Stimulated activated naive CD8-positive, alpha-beta T cell treated with anti-CD3 and anti-CD28 coated beads, Interleukin-15, Interleukin-2, amounts not matched to agents 100 ng/mL and 50 ng/mL, for 24 hours (primary cell): ENCODE data around the gene C16orf96.

Experiments used
- H3K27ac Mint-ChIP-seq: one replicate; pipeline ENCODE4 v1.8.0; 2021; ENCODE audit warnings: mild to moderate bottlenecking, mixed read lengths
- H3K27me3 Mint-ChIP-seq: one replicate; pipeline ENCODE4 v1.8.0; 2021; ENCODE audit warnings: mixed read lengths
- H3K36me3 Mint-ChIP-seq: one replicate; pipeline ENCODE4 v1.8.0; 2021; ENCODE audit warnings: low read depth, mixed read lengths
- H3K4me1 Mint-ChIP-seq: one replicate; pipeline ENCODE4 v1.8.0; 2021; ENCODE audit warnings: low read depth, mixed read lengths
- H3K4me3 Mint-ChIP-seq: one replicate; pipeline ENCODE4 v1.8.0; 2021; ENCODE audit warnings: mild to moderate bottlenecking, mixed read lengths
- H3K9me3 Mint-ChIP-seq: one replicate; pipeline ENCODE4 v1.8.0; 2021; ENCODE audit warnings: mixed read lengths

Gene C16orf96

GRCh38 chr16:4593086-4593485 lies 36.9 kb downstream of the C16orf96 start:
- H3K36me3 Mint-ChIP-seq: no peaks in the 10 kb centered on the region
- H3K9me3 Mint-ChIP-seq: no peaks in the 10 kb centered on the region
- no peak overlapping the region for H3K27ac Mint-ChIP-seq
- no peaks in the 10 kb centered on the region for H3K4me1 Mint-ChIP-seq
- no peaks in the 10 kb centered on the region for H3K27me3 Mint-ChIP-seq
- H3K4me3 Mint-ChIP-seq: no peak overlapping the region

GRCh38 chr16:4594433-4595410 lies 38.6 kb downstream of the C16orf96 start:
- Mint-ChIP-seq H3K27ac (no peak overlapping the region), H3K36me3 (no peaks in the 10 kb centered on the region), H3K27me3 (no peaks in the 10 kb centered on the region), H3K9me3 (no peaks in the 10 kb centered on the region), H3K4me1 (no peaks in the 10 kb centered on the region), H3K4me3 (no peak overlapping the region)

GRCh38 chr16:4597174-4597573 lies 41.0 kb downstream of the C16orf96 start:
- no peak overlapping the region for H3K4me3 Mint-ChIP-seq
- no peaks in the 10 kb centered on the region for H3K4me1 Mint-ChIP-seq
- no peak overlapping the region for H3K27ac Mint-ChIP-seq
- no peaks in the 10 kb centered on the region for H3K9me3 Mint-ChIP-seq
- H3K27me3 Mint-ChIP-seq: peaks cover 4% of the 10 kb centered on the region
- H3K36me3 Mint-ChIP-seq: no peaks in the 10 kb centered on the region

GRCh38 chr16:4599037-4599436 lies 42.9 kb downstream of the C16orf96 start:
- H3K4me3 Mint-ChIP-seq: no peak overlapping the region

GRCh38 chr16:4599545-4599944 lies 43.4 kb downstream of the C16orf96 start:
- Mint-ChIP-seq H3K36me3 (no peaks in the 10 kb centered on the region), H3K27ac (no peak overlapping the region), H3K9me3 (no peaks in the 10 kb centered on the region), H3K27me3 (peaks cover 4% of the 10 kb centered on the region), H3K4me3 (no peak overlapping the region), H3K4me1 (no peaks in the 10 kb centered on the region)

More at GRCh38 chr16:4599037-4599436, 42.9 kb downstream of the C16orf96 start:
- H3K4me1 Mint-ChIP-seq: no peaks in the 10 kb centered on the region
- H3K27ac Mint-ChIP-seq: no peak overlapping the region
- no peaks in the 10 kb centered on the region for H3K36me3 Mint-ChIP-seq
- H3K27me3 Mint-ChIP-seq: peaks cover 4% of the 10 kb centered on the region
- no peaks in the 10 kb centered on the region for H3K9me3 Mint-ChIP-seq

- Mint-ChIP-seq H3K36me3 (no peaks in the 10 kb centered on the region), H3K27me3 (peaks cover 4% of the 10 kb centered on the region), H3K9me3 (no peaks in the 10 kb centered on the region), H3K4me3 (no peak overlapping the region), H3K27ac (no peak overlapping the region), H3K4me1 (no peaks in the 10 kb centered on the region)
Measured at GRCh38 chr16:4601036-4601863, 45.1 kb downstream of the C16orf96 start.

GRCh38 chr16:4601864-4602186 lies 45.7 kb downstream of the C16orf96 start:
- Mint-ChIP-seq H3K4me1 (no peaks in the 10 kb centered on the region), H3K36me3 (no peaks in the 10 kb centered on the region), H3K27me3 (peaks cover 4% of the 10 kb centered on the region), H3K9me3 (no peaks in the 10 kb centered on the region), H3K4me3 (no peak overlapping the region), H3K27ac (no peak overlapping the region)

GRCh38 chr16:4602331-4602730 lies 46.2 kb downstream of the C16orf96 start:
- Mint-ChIP-seq H3K4me1 (no peaks in the 10 kb centered on the region), H3K27ac (no peak overlapping the region), H3K4me3 (no peak overlapping the region), H3K9me3 (no peaks in the 10 kb centered on the region), H3K27me3 (peaks cover 4% of the 10 kb centered on the region), H3K36me3 (no peaks in the 10 kb centered on the region)

- Mint-ChIP-seq H3K9me3 (no peaks in the 10 kb centered on the region), H3K27me3 (peaks cover 4% of the 10 kb centered on the region), H3K4me1 (no peaks in the 10 kb centered on the region), H3K4me3 (no peak overlapping the region), H3K27ac (no peak overlapping the region), H3K36me3 (no peaks in the 10 kb centered on the region)
Measured at GRCh38 chr16:4603624-4604170, 47.6 kb downstream of the C16orf96 start.

GRCh38 chr16:4604401-4604800 lies 48.3 kb downstream of the C16orf96 start:
- Mint-ChIP-seq H3K9me3 (no peaks in the 10 kb centered on the region), H3K27me3 (peaks cover 4% of the 10 kb centered on the region), H3K27ac (no peak overlapping the region), H3K4me1 (no peaks in the 10 kb centered on the region), H3K36me3 (no peaks in the 10 kb centered on the region), H3K4me3 (no peak overlapping the region)

GRCh38 chr16:4606354-4606753 lies 50.2 kb downstream of the C16orf96 start:
- Mint-ChIP-seq H3K27me3 (peaks cover 3% of the 10 kb centered on the region), H3K4me1 (no peaks in the 10 kb centered on the region), H3K9me3 (no peaks in the 10 kb centered on the region), H3K27ac (no peak overlapping the region), H3K4me3 (no peak overlapping the region), H3K36me3 (no peaks in the 10 kb centered on the region)

- Mint-ChIP-seq H3K36me3 (no peaks in the 10 kb centered on the region), H3K9me3 (no peaks in the 10 kb centered on the region), H3K4me3 (no peak overlapping the region), H3K27ac (no peak overlapping the region), H3K27me3 (no peaks in the 10 kb centered on the region), H3K4me1 (peaks cover 2% of the 10 kb centered on the region)
Measured at GRCh38 chr16:4607841-4608703, 51.9 kb downstream of the C16orf96 start.

- Mint-ChIP-seq H3K27ac (no peak overlapping the region), H3K4me1 (peaks cover 3% of the 10 kb centered on the region), H3K9me3 (no peaks in the 10 kb centered on the region), H3K4me3 (no peak overlapping the region), H3K36me3 (no peaks in the 10 kb centered on the region), H3K27me3 (no peaks in the 10 kb centered on the region)
Measured at GRCh38 chr16:4608704-4608980, 52.5 kb downstream of the C16orf96 start.

- H3K4me3 Mint-ChIP-seq: no peak overlapping the region
Measured at GRCh38 chr16:4609200-4610010, 53.3 kb downstream of the C16orf96 start.

More at GRCh38 chr16:4609200-4610010, 53.3 kb downstream of the C16orf96 start:
- H3K27ac Mint-ChIP-seq: no peak overlapping the region
- H3K27me3 Mint-ChIP-seq: no peaks in the 10 kb centered on the region
- H3K4me1 Mint-ChIP-seq: peaks cover 3% of the 10 kb centered on the region
- H3K36me3 Mint-ChIP-seq: no peaks in the 10 kb centered on the region
- no peaks in the 10 kb centered on the region for H3K9me3 Mint-ChIP-seq
